ENCODE results near the gene PID1. TPM values are rescaled to one million over a fixed set of nuclear protein-coding genes. Genes with fewer than 3 reads are reported as not detected.

The PID1 gene
- total RNA-seq, 1 experiment from 2014 or later: 2.6 TPM

DNA sequence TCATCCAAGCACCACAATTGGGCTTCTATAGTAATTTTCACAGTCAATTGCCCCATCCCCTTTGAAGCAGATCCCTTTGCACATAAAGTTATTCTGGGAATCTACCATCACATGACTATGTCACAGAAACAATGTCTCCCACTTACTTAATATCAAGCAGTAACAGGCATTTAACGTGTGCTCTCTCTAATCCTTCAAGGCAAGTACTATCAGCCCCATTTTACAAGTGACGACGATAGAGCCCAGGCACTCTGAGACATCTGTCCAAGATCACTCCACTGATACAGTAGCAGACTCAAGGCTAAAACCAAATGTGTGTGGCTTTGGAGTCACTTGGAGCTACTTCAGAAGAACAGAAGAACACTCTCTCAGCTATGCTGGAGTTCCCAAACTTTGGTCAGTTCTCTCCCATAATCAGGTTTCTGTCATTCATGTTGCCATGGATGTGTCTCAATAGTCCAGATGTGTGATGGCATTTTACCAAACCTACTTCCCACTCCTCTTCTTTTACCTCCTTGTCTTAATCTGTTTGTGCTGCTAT lies 39.7 kb downstream of the PID1 start:
- no peaks in the 10 kb centered on the region for H3K27me3 Mint-ChIP-seq (ENCODE audit: low read depth)
- no peaks in the 10 kb centered on the region for H3K4me1 Mint-ChIP-seq
- ATAC-seq: no peak
- POLR2A ChIA-PET: no interaction called here
- DNase-seq (ENCODE audit: low spot score): no peak
- H3K36me3 Mint-ChIP-seq: no peaks in the 10 kb centered on the region
- CTCF ChIA-PET: no interaction called here
- H3K9me3 Mint-ChIP-seq: peaks cover 2% of the 10 kb centered on the region; the same call in 1 of the 2 replicates
- H3K4me3 Mint-ChIP-seq: no peak overlapping the region
- TF ChIP-seq SMAD4 (CRISPR knock-in tag; IDR thresholded peaks at IDR 0.05): no peak
- no peak for TF ChIP-seq ATF1 (CRISPR knock-in tag; IDR thresholded peaks at IDR 0.05)
- TF ChIP-seq ZNF425 (CRISPR knock-in tag; conservative IDR thresholded peaks at IDR 0.05): no peak
- no peak for TF ChIP-seq ZNF138 (CRISPR knock-in tag; conservative IDR thresholded peaks at IDR 0.05)
- H3K27ac Mint-ChIP-seq: no peak overlapping the region

GRCh38 chr2:229230911-229231310 lies 40.2 kb downstream of the PID1 start:
- ATAC-seq (no peak), DNase-seq (ENCODE audit: low spot score) (no peak)
- ChIA-PET POLR2A (no interaction called here), CTCF (no interaction called here)
- Mint-ChIP-seq H3K27ac (no peak overlapping the region), H3K27me3 (ENCODE audit: low read depth) (no peaks in the 10 kb centered on the region), H3K4me1 (no peaks in the 10 kb centered on the region), H3K9me3 (peaks cover 7% of the 10 kb centered on the region; the same call in 1 of the 2 replicates), H3K4me3 (no peak overlapping the region), H3K36me3 (no peaks in the 10 kb centered on the region)
- TF ChIP-seq EMX1 (CRISPR knock-in tag; IDR thresholded peaks at IDR 0.05) (no peak), NFYB (CRISPR knock-in tag; conservative IDR thresholded peaks at IDR 0.05; ENCODE audit: low read depth) (no peak), ZNF425 (CRISPR knock-in tag; conservative IDR thresholded peaks at IDR 0.05) (no peak), ZNF263 (CRISPR knock-in tag; IDR thresholded peaks at IDR 0.05; ENCODE audit: low read depth) (no peak), NR3C1 (CRISPR knock-in tag; conservative IDR thresholded peaks at IDR 0.05; ENCODE audit: low read depth) (no peak), ZNF219 (CRISPR knock-in tag; IDR thresholded peaks at IDR 0.05; ENCODE audit: borderline replicate concordance) (no peak)
- TF ChIP-seq, protein P1, sequence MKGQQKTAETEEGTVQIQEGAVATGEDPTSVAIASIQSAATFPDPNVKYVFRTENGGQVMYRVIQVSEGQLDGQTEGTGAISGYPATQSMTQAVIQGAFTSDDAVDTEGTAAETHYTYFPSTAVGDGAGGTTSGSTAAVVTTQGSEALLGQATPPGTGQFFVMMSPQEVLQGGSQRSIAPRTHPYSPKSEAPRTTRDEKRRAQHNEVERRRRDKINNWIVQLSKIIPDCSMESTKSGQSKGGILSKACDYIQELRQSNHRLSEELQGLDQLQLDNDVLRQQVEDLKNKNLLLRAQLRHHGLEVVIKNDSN (CRISPR knock-in tag; IDR thresholded peaks at IDR 0.05): no peak

- H3K4me3 Mint-ChIP-seq: no peak overlapping the region
- TF ChIP-seq ATF1 (CRISPR knock-in tag; IDR thresholded peaks at IDR 0.05): no peak
- TF ChIP-seq NFATC4 (CRISPR knock-in tag; IDR thresholded peaks at IDR 0.05): no peak
- ChIA-PET POLR2A (no interaction called here), CTCF (no interaction called here)
- no peak for DNase-seq (ENCODE audit: low spot score)
- no peaks in the 10 kb centered on the region for H3K27me3 Mint-ChIP-seq (ENCODE audit: low read depth)
- ATAC-seq: no peak
- H3K4me1 Mint-ChIP-seq: no peaks in the 10 kb centered on the region
- no peak overlapping the region for H3K27ac Mint-ChIP-seq
- H3K36me3 Mint-ChIP-seq: no peaks in the 10 kb centered on the region
- peaks cover 8% of the 10 kb centered on the region; the same call in 1 of the 2 replicates for H3K9me3 Mint-ChIP-seq
Measured at GRCh38 chr2:229230256-229230655, 40.8 kb downstream of the PID1 start.

GRCh38 chr2:229226382-229226781 lies 44.7 kb downstream of the PID1 start:
- ATAC-seq (no peak), DNase-seq (ENCODE audit: low spot score) (no peak)
- ChIA-PET CTCF (no interaction called here), POLR2A (no interaction called here)
- no peak for TF ChIP-seq PRRX2 (CRISPR knock-in tag; IDR thresholded peaks at IDR 0.05)
- no peak for TF ChIP-seq ATF1 (CRISPR knock-in tag; IDR thresholded peaks at IDR 0.05)
- TF ChIP-seq TCF7 (CRISPR knock-in tag; IDR thresholded peaks at IDR 0.05; ENCODE audit: low read depth): no peak
- no peak for TF ChIP-seq ZNF416 (CRISPR knock-in tag; IDR thresholded peaks at IDR 0.05)
- no peak for TF ChIP-seq SMAD4 (CRISPR knock-in tag; IDR thresholded peaks at IDR 0.05)
- TF ChIP-seq, protein P2, sequence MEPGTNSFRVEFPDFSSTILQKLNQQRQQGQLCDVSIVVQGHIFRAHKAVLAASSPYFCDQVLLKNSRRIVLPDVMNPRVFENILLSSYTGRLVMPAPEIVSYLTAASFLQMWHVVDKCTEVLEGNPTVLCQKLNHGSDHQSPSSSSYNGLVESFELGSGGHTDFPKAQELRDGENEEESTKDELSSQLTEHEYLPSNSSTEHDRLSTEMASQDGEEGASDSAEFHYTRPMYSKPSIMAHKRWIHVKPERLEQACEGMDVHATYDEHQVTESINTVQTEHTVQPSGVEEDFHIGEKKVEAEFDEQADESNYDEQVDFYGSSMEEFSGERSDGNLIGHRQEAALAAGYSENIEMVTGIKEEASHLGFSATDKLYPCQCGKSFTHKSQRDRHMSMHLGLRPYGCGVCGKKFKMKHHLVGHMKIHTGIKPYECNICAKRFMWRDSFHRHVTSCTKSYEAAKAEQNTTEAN (CRISPR knock-in tag; IDR thresholded peaks at IDR 0.05): no peak
- no peak for TF ChIP-seq ZNF121 (CRISPR knock-in tag; IDR thresholded peaks at IDR 0.05)
- no peak for TF ChIP-seq ZSCAN18 (CRISPR knock-in tag; IDR thresholded peaks at IDR 0.05)
- no peaks in the 10 kb centered on the region for H3K27me3 Mint-ChIP-seq (ENCODE audit: low read depth)
- H3K4me1 Mint-ChIP-seq: no peaks in the 10 kb centered on the region
- peaks cover 20% of the 10 kb centered on the region for H3K9me3 Mint-ChIP-seq
- no peak overlapping the region for H3K27ac Mint-ChIP-seq
- no peaks in the 10 kb centered on the region for H3K36me3 Mint-ChIP-seq
- no peak overlapping the region for H3K4me3 Mint-ChIP-seq
